HG02798 (cell line): ENCODE results near the gene MICA.
"Not testable (repeated sequence)": the region's sequence is repeated elsewhere in the genome, so short reads cannot be mapped to it uniquely, and the experiment has no call there.

Experiments used
- ATAC-seq: cut with Tn5 transposase; IDR thresholded peaks from one replicate; pipeline ENCODE4 v1.9.1; 2021; ENCODE audit warnings: mild to moderate bottlenecking; ENCODE audit not compliant: unreplicated experiment, poor library complexity

Gene MICA

DNA sequence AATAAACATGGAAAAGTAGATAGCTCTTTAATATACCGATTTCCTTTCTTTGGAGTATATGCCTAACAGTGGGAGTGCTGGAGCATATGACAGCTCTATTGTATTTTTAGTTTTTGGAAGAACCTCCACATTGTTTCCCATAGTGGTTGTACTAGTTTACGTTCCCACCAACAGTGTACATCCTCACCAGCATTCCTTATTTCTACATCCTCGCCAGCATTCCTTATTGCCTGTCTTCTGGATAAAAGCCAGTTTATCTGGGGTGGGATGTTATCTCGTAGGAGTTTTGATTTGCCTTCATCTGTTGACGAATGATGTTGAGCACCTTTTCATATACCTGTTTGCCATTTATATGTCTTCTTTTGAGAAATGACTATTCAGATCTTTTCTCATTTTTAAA is 2.6 kb downstream of the MICA start:
- ATAC-seq = no peak

DNA sequence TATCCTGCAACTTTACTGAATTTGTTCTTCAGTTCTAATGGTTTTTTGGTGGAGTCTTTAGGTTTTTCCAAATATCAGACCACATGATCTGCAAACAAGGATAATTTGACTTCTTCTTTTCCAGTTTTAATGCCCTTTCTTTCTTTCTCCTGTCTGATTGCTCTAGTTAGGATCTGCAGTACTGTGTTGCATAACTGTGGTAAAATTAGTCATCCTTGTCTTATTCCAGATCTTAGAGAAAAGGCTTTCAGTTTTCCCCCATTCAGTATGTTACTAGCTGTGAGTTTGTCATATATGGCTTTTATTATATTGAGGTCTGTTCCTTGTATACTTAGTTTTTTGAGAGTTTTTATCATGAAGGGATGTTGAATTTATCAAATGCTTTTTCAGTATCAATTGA is 4.3 kb downstream of the MICA start:
- no peak for ATAC-seq

DNA sequence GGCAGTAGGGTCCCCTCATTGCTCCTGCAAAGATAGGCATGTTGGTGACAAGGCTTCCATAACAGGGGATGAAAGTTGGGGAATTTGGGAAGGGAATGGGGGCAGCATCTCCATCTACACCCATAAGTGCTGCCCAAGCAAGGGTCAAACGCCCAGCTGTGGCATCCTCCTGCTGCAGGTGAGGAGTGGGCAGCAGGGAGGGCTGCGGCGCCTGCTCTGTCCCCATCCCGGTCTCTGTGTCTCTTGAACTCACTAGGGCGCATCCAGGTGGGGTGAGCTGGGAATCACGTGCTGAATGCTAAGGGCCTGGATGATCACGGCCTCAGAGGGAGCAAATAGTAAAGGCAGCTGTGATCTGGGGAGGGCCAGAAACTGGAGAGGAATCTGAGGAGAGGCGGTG is 9.1 kb downstream of the MICA start:
- no peak for ATAC-seq

DNA sequence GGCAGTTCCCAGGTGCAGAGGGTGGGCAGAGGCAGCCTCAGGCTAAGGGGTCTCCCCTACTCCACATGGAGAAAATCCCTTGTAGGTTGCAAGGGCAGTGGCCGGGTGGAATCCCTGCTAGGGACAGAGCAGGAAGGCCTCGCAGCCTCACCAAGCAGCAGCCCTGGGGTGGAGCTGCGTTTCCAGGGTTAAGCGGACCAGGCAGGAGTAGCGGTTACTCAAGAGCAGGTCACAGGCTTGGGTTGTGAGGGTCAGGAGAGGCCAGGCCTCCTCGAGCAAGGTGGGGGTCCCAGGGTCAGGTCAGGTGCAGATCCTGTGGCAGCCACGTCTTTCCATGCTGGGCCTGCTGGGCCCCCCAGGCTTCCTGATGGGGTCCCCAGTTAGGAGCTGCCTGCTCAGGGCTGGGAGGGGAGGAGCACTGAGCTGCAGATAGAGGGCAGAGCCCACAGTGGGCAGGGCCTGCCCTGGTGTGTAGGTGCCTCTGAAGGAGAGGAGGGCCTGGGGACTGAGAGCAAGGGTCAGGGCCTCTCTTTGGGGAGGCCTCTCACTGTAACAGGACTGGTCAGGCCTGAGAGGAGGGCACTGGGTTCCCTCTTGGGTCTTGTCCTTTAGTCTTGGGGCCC is 10.9 kb downstream of the MICA start:
- ATAC-seq = not testable (repeated sequence)

DNA sequence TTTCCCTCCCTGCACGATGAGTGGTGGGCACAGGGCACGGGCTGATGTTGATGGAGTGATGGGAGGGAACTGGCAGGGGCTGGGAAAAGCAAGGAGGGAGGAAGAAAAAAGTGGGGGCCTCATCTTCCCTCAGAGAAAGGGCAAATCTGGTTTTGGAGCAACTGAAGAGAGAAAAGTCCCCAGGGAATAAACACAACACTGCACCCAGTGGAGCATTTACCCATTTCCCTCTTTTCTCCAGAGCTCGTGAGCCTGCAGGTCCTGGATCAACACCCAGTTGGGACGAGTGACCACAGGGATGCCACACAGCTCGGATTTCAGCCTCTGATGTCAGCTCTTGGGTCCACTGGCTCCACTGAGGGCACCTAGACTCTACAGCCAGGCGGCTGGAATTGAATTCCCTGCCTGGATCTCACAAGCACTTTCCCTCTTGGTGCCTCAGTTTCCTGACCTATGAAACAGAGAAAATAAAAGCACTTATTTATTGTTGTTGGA is 11.4 kb downstream of the MICA start:
- ATAC-seq = no peak

DNA sequence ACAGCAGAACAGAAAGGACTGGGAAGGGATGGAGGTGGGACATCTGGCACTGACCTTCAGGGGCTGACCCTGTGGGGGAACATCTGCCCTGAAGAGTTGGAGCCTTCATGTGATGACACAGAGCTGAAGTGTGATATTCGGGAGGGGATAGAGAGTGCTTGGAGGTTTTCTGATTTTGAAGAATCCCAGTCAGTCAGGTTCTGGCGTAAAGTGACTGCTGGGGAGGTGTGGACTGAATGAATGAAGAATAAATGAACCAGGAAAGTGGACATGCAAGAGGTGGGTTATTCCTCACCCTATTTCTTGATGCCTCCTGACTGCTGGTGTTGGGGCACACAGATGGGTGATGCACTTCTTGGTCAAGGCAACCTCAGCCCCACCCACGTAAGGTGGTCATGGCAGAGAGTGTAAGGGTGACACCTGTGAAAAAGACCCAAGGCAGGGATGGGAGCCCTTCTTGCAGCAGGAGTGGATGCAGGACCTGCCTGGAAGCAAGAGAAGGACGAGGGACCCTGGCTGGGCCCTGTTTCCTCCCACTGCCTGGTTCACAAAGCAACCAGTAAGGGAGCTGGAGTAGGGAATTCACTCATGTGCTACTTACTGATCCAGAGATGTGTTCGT is 13.1 kb downstream of the MICA start:
- no peak for ATAC-seq

DNA sequence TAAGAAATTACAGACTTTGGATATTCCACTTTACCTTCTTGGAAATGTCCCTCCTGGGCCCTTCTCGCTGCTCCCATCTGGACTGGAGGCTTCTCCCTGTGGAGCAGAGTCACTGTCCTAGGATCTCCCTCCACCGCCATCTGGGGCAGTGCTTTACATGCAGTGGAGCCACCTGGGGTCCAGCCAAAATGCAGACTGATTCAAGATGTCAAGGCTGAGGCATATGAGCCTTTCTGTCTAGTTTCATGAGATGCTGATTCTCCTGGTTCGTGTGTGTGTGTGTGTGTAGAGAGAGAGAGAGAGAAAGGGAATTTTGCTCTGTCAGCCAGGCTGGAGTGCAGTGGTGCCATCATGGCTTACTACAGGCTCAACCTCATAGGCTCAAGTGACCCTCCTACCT is 14.9 kb downstream of the MICA start:
- no peak for ATAC-seq

DNA sequence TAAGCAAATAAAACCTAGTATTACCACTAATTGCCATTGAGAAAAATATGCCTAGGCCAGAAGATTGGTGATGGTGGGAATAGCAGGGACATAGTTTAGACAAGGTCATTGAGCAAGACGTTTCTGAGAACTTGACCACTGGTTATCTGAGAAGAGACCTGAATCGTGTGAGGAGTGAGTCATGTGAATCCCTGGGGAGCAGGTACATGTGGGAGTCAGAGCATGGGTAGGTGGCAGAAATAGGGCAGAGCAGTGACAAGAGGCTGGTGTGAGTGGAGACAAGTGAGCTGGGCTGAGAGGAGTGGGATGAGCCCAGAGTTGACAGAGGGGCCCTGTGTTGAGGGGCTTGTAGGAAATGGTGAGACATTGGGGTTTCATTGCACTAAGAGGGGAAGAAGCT is 16.4 kb downstream of the MICA start:
- ATAC-seq = no peak

DNA sequence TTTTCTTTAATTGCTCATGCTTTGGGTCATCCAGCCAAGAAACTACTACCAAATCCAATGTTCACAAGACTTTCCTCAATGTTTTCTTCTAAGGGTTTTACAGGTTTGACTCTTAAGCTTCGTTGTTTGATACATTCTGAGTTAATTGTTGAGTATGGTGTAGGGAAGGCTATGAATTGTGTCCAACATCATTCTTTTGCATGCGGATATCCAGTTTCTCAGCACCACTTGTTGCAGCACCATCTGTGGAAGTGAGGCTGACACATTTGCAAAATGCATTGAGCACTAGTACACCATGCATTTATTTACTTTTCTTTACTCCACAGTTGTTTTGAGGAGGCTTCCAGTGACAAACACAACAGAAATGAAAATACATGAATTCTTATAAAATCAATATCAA is 17.2 kb downstream of the MICA start:
- no peak for ATAC-seq

DNA sequence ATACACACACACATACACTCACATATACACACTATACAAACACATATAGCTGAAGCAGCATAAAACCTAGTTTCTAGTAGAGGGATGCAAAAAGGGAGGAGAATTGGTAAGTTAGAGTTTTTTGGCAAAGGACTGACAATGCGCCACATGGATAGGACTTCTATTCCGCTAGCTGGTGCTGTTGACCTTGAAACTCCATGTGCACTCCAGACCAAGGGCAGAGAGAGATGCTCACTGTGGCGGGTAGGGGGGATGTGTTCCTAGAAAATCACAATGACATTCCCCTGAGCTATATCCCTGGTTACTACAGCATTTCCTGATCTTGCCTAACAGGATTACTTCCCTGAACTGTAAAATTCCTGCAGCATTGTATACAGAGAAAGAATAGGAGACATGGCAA is 19.2 kb downstream of the MICA start:
- no peak for ATAC-seq

DNA sequence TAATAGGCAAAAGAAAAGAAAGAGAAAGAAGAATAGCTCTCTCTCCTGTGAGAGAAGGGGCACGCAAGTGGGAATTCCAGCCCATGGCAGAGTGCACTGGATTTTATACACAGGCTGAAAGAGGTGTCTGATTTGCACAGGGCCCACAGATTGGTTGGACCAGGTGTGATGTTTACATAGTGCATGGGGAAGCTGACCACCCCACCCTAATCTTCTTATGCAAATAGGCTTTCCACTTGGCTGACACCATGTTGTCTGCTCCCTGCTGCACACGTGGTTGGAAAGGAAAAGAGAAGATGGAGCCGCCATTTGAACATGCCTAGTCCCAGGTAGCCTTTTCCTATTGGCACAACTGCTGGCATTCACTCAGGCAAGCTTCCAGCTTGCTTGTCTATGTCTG is 20.2 kb downstream of the MICA start:
- ATAC-seq = no peak

DNA sequence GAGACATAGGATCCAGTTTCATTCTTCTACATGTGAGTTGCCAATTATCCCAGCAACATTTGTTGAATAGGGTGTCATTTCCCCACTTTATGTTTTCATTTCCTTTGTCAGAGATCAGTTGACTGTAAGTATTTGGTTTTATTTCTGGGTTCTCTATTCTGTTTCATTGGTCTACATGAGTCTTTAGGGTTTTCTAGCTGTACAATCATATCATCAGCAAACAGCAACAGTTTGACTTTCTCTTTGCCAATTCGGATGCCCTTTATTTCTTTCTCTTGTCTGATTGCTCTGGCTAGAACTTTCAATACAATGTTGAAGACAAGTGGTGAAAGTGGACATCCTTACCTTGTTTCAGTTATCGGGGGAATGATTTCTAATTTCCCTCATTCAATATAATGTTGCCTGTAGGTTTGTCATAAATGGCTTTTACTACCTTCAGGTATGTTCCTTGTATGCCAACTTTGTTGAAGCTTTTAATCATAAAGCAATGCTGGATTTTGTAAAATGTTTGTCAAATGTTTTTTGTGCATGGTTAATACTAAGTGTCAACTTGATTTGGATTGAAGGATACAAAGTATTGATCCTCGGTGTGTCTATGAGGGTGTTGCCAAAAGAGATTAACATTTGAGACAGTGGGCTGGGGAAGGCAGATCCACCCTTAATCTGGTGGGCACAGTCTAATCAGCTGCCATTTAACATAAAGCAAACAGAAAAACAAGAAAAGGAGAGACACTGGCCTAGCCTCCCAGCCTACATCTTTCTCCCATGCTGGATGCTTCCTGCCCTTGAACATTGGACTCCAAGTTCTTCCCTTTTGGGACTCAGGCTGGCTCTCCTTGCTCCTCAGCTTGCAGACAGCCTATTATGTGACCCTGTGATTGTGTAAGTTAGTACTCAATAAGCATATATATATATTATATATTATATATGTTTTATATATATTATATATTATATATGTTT is 23.3 kb downstream of the MICA start:
- ATAC-seq = no peak

DNA sequence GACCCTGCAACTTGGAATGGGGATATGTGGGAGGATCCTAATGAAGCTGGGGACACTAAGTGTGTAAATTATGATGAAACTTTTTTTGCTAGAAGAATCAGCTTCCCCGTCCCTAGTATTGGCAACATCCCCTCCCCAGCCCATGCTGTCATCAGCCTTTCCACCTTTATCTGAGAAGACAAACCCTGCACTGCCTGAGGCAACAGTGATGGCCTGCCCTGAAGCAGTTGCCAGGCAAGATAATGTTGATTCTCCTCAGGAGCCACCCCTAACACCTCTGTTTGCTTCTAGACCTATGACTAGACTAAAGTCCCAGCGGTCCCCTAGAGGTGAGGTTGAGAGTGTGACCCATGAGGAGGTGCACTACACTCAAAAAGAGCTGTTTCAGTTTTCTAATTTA is 27.1 kb downstream of the MICA start:
- no peak for ATAC-seq

DNA sequence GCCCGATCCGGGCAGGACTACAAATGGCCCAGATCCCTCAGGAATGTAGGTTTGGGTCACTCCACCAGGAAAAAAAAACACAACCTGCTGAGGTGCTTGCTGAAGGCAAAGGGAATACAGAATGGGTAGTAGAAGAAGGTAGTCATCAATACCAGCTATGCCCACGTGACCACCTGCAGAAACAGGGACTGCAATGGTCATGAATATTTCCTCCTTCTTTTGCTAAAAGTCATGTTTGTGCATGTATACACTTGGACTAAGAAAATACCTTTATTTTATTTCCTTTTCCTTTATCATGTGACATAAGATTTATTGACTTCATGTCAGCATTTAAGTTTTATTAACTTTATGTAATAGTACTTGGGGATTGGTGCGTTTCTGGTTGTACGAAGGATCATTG is 31.7 kb downstream of the MICA start:
- ATAC-seq = not testable (repeated sequence)

DNA sequence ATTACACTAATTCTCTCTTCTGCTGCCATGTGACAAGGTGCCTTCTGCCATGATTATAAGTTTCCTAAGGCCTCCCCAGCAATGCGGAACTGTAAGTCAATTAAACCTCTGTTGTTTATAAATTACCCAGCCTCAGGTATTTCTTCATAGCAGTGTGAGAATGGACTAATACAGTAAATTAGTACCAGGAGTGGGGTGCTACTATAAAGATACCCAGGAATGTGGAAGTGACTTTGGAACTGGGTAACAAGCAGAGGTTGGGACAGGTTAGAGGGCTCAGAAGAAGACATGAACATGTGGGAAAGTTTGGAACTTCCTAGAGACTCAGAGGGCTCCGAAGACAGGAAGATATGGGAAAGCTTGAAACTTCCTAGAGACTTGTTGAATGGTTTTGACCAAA is 34.8 kb downstream of the MICA start:
- ATAC-seq = no peak

DNA sequence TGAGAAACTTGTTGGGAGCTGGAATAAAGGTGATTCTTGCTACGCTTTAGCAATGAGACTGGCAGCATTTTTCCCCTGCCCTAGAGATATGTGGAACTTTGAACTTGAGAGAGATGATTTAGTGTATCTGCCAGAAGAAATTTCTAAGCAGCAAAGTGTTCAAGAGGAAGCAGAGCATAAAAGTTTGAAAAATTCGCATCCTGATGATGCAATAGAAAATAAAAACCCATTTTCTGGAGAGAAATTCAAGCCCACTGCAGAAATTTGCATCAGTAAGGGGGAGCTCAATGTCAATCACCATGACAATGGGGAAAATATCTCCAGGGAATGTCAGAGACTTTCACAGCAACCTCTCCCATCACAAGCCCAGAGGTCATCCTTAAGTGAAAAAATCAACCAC is 35.3 kb downstream of the MICA start:
- no peak for ATAC-seq

DNA sequence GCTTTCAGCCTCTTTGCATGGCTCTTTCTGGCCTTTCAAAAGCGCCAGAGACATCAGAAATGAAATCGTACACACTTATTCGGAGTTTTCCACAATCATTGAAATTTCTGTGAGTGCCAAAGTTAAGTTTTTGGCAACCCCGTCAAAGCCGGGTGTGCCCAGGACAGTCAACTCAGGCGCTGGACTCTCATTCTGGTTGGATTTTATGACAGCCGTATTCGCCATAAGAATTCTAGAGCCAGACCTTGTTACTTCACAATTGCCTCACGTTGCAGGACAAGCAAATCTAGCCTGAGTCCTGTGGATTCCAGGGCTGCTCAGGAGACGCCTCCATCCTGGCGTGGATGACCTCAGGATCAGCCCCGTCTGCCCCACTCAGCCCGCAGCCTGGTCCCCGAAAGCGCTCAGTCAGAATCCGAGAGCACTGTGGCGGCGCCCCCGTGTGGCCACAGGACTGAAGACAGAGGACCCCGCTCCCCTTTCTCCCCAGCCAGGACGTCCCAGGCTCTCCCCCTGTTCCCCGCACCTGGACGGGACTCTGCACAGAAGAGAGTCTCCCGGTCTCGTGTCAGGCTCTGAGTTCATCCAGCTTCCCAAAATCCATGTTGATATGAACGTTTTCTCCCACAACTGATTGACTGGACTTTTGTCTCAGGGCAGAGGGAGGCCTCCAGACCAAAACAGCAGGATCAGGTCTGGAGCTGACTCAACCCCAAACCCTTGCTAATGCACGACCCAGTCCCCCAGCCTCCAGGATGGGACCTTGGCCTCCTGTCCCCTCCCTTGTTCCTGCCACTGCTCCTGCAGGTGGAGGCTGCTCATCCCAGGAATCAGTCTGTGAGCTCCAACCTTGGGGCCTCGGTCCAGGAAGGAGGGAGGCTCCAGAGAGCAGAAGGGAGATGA is 38.2 kb downstream of the MICA start:
- no peak for ATAC-seq

DNA sequence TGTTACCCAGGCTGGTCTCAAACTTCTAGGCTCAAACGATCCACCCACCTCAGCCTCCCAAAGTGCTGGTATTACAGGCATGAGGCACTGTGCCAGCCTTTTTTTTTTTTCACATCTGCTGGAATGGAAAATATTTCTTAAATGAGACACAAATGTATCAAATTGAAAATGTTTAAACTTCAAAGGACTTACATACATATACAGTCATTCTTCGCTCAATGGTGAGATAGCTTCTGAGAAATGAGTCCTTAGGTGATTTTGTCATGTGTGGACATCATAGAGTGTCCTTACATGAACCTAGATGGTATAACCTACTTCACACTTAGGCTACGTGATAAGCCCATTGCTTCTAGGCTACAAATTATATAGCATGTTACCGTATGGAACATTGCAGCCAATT is 43.1 kb downstream of the MICA start:
- no peak for ATAC-seq

DNA sequence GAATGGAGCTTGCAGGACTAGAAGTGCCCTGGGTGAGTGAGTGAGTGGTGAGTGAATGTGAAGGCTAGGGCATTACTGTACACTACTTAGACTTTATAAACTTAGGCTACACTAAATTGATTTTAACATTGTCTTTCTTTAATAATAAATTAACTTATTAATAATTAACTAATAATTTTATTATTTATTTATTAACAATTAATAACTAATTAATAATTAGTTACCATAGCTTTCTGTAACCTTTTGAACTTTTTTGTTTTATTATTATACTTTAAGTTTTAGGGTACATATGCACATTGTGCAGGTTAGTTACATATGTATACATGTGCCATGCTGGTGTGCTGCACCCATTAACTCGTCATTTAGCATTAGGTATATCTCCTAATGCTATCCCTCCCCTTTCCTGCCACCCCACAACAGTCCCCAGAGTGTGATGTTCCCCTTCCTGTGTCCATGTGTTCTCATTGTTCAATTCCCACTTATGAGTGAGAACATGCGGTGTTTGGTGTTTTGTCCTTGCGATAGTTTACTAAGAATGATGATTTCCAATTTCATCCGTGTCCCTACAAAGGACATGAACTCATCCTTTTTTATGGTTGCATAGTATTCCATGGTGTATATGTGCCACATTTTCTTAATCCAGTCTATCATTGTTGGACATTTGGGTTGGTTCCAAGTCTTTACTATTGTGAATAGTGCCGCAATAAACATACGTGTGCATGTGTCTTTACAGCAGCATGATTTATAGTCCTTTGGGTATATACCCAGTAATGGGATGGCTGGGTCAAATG is 43.8 kb downstream of the MICA start:
- ATAC-seq = not testable (repeated sequence)
